Breast epithelium (tissue), 3 donors: ENCODE data around the gene ANKS1A.

Source experiments
- POLR2A ChIP-seq: fragments of 450-650 bp; IDR thresholded peaks from one replicate; pipeline ENCODE4 v1.6.1; 2016; ENCODE audit warnings: antibody characterized with exemption, mild to moderate bottlenecking, moderate library complexity
- TF ChIP-seq, protein P1 (sequence below), 3 donors: fragments of 450-650 bp; IDR thresholded peaks; one replicate each; pipeline ENCODE4 v1.5.1; 2016 to 2017; ENCODE audit warnings: antibody characterized with exemption in 3 of 3, mild to moderate bottlenecking in 3 of 3, moderate library complexity in 3 of 3

GRCh38 chr6:35051997-35052583 is 163.0 kb downstream of the ANKS1A start:
- no peak for TF ChIP-seq POLR2A
- TF ChIP-seq, protein P1, sequence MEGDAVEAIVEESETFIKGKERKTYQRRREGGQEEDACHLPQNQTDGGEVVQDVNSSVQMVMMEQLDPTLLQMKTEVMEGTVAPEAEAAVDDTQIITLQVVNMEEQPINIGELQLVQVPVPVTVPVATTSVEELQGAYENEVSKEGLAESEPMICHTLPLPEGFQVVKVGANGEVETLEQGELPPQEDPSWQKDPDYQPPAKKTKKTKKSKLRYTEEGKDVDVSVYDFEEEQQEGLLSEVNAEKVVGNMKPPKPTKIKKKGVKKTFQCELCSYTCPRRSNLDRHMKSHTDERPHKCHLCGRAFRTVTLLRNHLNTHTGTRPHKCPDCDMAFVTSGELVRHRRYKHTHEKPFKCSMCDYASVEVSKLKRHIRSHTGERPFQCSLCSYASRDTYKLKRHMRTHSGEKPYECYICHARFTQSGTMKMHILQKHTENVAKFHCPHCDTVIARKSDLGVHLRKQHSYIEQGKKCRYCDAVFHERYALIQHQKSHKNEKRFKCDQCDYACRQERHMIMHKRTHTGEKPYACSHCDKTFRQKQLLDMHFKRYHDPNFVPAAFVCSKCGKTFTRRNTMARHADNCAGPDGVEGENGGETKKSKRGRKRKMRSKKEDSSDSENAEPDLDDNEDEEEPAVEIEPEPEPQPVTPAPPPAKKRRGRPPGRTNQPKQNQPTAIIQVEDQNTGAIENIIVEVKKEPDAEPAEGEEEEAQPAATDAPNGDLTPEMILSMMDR (IDR thresholded peaks at IDR 0.05) = no peak
